Stomach (tissue), 9 donors: ENCODE data around the gene CAPS. TPM values are rescaled to one million over a fixed set of nuclear protein-coding genes. Genes with fewer than 3 reads are reported as not detected.

Source experiments
- DNase-seq, 2 donors: peaks; one replicate each; pipeline versions ENCODE4 v3.0.0 to v3.0.0-alpha.2; 2013 to 2019
- H3K27ac ChIP-seq, 5 donors: fragments of 200-600 bp in 4 of 5; sonication (generic) in 4 of 5; one replicate each; pipeline ENCODE4 v1.5.1; 2013 to 2019; ENCODE audit warnings: mild to moderate bottlenecking in 1 of 5, moderate library complexity in 1 of 5
- H3K27me3 ChIP-seq, 3 donors: fragments of 200-600 bp; sonication (generic); one replicate each; pipeline ENCODE4 v1.5.1; 2017 to 2019; ENCODE audit warnings: mixed run types in 1 of 3
- H3K36me3 ChIP-seq, 4 donors: fragments of 200-600 bp; sonication (generic); 1 replicate in 3 of 4; 2 replicates in 1 of 4; pipeline ENCODE4 v1.5.1; 2016 to 2019
- H3K4me1 ChIP-seq, 4 donors: fragments of 200-600 bp; sonication (generic); one replicate each; pipeline ENCODE4 v1.5.1; 2016 to 2019
- H3K4me3 ChIP-seq, 4 donors: fragments of 200-600 bp; sonication (generic) in 3 of 4; one replicate each; pipeline ENCODE4 v1.5.1; 2016 to 2019; ENCODE audit warnings: mild to moderate bottlenecking in 1 of 4
- H3K9me3 ChIP-seq, 4 donors: fragments of 200-600 bp; sonication (generic); one replicate each; pipeline ENCODE4 v1.5.1; 2016 to 2019
- EP300 ChIP-seq: sonication (generic); formaldehyde crosslinking; IDR thresholded peaks from one replicate; pipeline ENCODE4 v1.6.1; 2017; ENCODE audit warnings: antibody characterized with exemption
- POLR2A ChIP-seq, 4 donors: fragments of 450-650 bp; IDR thresholded peaks; one replicate each; pipeline ENCODE4 v1.6.1; 2016; ENCODE audit warnings: antibody characterized with exemption in 4 of 4, control low read depth in 2 of 4, mild to moderate bottlenecking in 1 of 4, moderate library complexity in 1 of 4
- POLR2AphosphoS5 ChIP-seq, 3 donors: sonication (generic); formaldehyde crosslinking; IDR thresholded peaks; one replicate each; pipeline ENCODE4 v1.6.1; 2016; ENCODE audit warnings: antibody characterized with exemption in 3 of 3
- WGBS, 5 donors: extraction: QIAGEN DNeasy Blood & Tissue Kit in 3 of 5; methylation state at CpG; one replicate each; pipeline versions ENCODE4 v1.1.5 to v1.1.7; 2013 to 2018; 5-methylcytosine and 5-hydroxymethylcytosine counted together
- intact Hi-C: fragments of 100-400 bp; cut with DNase I; formaldehyde crosslinking; loops from one replicate; pipeline ENCODE4 v1.15.1; 2023; ENCODE audit warnings: low total_unique reads
- polyA plus RNA-seq, 3 donors: library from polyadenylated mRNA; stranded (reverse); fragments of 200-250 nt; gene quantifications; one replicate each; pipeline ENCODE4 v1.2.3, GENCODE V29; 2013
- total RNA-seq, 5 donors: library from RNA; depleted of rRNA; stranded (reverse); fragments of >200 nt; gene quantifications; one replicate each; pipeline versions ENCODE4 v1.1.0 to v1.2.3, GENCODE V29; 2014 to 2016
- TF ChIP-seq, protein P1 (sequence below), 7 experiments: fragments of 450-650 bp in 4 of 7; fragments of 200-600 bp in 3 of 7; sonication (generic) in 3 of 7; IDR thresholded peaks; one replicate each; pipeline ENCODE4 v1.5.1; 2016 to 2019; ENCODE audit warnings: antibody characterized with exemption in 7 of 7, control low read depth in 2 of 7, mild to moderate bottlenecking in 1 of 7
- donor health status: healthy with polysubstance abuse.
- donor health status: Bipolar disorder and iron deficiency.
- donor health status: healthy.

The CAPS gene
- total and polyA plus RNA-seq, 8 donors = 27.2 to 143 (median 47.2) TPM

GRCh38 chr19:5949792-5950305 is 35.8 kb downstream of the CAPS start:
- Histone ChIP-seq H3K4me3 (no peak overlapping the region), H3K36me3 (peaks cover 0 to 8% (median 2%) of the 10 kb centered on the region in 4 donors), H3K27ac (peak overlapping the region; percentile 45 to 84 (median 79)), H3K4me1 (peaks cover 83 to 97% (median 91%) of the 10 kb centered on the region in 4 donors), H3K27me3 (no peaks in the 10 kb centered on the region), H3K9me3 (no peaks in the 10 kb centered on the region)
- TF ChIP-seq, protein P1, sequence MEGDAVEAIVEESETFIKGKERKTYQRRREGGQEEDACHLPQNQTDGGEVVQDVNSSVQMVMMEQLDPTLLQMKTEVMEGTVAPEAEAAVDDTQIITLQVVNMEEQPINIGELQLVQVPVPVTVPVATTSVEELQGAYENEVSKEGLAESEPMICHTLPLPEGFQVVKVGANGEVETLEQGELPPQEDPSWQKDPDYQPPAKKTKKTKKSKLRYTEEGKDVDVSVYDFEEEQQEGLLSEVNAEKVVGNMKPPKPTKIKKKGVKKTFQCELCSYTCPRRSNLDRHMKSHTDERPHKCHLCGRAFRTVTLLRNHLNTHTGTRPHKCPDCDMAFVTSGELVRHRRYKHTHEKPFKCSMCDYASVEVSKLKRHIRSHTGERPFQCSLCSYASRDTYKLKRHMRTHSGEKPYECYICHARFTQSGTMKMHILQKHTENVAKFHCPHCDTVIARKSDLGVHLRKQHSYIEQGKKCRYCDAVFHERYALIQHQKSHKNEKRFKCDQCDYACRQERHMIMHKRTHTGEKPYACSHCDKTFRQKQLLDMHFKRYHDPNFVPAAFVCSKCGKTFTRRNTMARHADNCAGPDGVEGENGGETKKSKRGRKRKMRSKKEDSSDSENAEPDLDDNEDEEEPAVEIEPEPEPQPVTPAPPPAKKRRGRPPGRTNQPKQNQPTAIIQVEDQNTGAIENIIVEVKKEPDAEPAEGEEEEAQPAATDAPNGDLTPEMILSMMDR (IDR thresholded peaks at IDR 0.05) = no peak
- peak in 1 of 3 donors; percentile 23 for TF ChIP-seq POLR2AphosphoS5 (IDR thresholded peaks at IDR 0.05)
- DNase-seq = peak; percentile 57 to 76
- intact Hi-C loops = no loop called here
- WGBS, 5 donors = 46 to 73% (median 52%) methylated on average over 13 of the region's 13 CpGs

- Histone ChIP-seq H3K4me1 (peaks cover 92 to 100% (median 97%) of the 10 kb centered on the region in 4 donors), H3K27ac (peak overlapping the region in 4 of 5 donors; percentile 75 to 84 (median 80)), H3K27me3 (no peaks in the 10 kb centered on the region), H3K9me3 (no peaks in the 10 kb centered on the region), H3K36me3 (peaks cover 0 to 4% (median 1%) of the 10 kb centered on the region in 4 donors), H3K4me3 (peak overlapping the region in 2 of 4 donors; percentile 2 to 10)
- WGBS, 5 donors = 29 to 41% (median 40%) methylated on average over 3 of the region's 3 CpGs
- TF ChIP-seq, protein P1 (IDR thresholded peaks at IDR 0.05) = no peak
- TF ChIP-seq POLR2A (IDR thresholded peaks at IDR 0.05) (no peak), POLR2AphosphoS5 (IDR thresholded peaks at IDR 0.05) (no peak), EP300 (no peak)
- DNase-seq = no peak
- intact Hi-C loops = no loop called here
These were observed 36.7 kb downstream of the CAPS start for GRCh38 chr19:5950741-5951140.

DNA sequence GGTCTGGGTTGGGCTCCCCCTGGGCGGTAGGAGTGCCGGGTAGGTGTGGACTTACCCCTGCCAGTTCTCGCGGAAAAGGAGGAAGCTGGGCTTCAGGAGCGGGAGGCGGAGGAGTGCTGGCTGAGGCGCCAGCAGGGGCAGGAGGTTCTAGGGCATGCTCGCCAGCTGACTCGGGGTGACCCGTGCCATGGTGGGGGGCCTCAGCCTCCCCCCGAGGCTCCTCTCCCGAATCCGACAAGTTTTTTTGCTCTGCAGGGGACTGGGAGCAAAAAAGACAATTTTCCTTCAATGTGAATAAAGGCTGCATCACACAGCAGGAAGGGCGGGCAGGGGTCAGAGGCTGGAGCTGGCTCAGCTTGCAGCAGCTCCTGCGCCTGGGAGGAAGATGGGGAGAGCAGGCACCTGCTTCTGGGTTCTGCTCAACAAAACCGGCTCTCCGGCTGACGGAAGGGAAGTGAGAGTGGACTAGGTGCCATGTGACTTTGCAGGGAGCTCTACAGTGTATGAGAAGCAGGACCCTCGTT is 37.3 kb downstream of the CAPS start:
- Histone ChIP-seq H3K36me3 (no peaks in the 10 kb centered on the region), H3K9me3 (no peaks in the 10 kb centered on the region), H3K4me1 (peaks cover 92 to 100% (median 99%) of the 10 kb centered on the region in 4 donors), H3K4me3 (peak overlapping the region in 2 of 4 donors; percentile 2 to 10), H3K27ac (peak overlapping the region; percentile 40 to 84 (median 79)), H3K27me3 (no peaks in the 10 kb centered on the region)
- intact Hi-C loops = no loop called here
- peak; percentile 59 to 78 for DNase-seq
- WGBS, 5 donors = 19 to 45% (median 22%) methylated on average over 18 to 19 of the region's 19 CpGs
- TF ChIP-seq POLR2AphosphoS5 (IDR thresholded peaks at IDR 0.05) (no peak), EP300 (no peak), POLR2A (IDR thresholded peaks at IDR 0.05) (no peak)
- TF ChIP-seq, protein P1 (IDR thresholded peaks at IDR 0.05) = no peak

GRCh38 chr19:5952193-5953029 is 38.4 kb downstream of the CAPS start:
- no peak overlapping the region for H3K4me3 ChIP-seq
- no peaks in the 10 kb centered on the region for H3K27me3 ChIP-seq
- peak overlapping the region in 4 of 5 donors; percentile 75 to 84 (median 80) for H3K27ac ChIP-seq
- TF ChIP-seq, protein P1 (IDR thresholded peaks at IDR 0.05) = no peak
- no peak for TF ChIP-seq POLR2AphosphoS5 (IDR thresholded peaks at IDR 0.05)
- no peak for TF ChIP-seq EP300
- no peak for TF ChIP-seq POLR2A (IDR thresholded peaks at IDR 0.05)
- WGBS, 5 donors = 60 to 78% (median 76%) methylated on average over 17 to 18 of the region's 18 CpGs
- peaks cover 90 to 100% (median 98%) of the 10 kb centered on the region in 4 donors for H3K4me1 ChIP-seq
- intact Hi-C loops = no loop called here
- DNase-seq = no peak
- no peaks in the 10 kb centered on the region for H3K9me3 ChIP-seq
- no peaks in the 10 kb centered on the region for H3K36me3 ChIP-seq
